ENCODE data around the gene STXBP1.

Gene STXBP1

GRCh38 chr9:127689329-127690000, 77.4 kb downstream of the STXBP1 start:
- FAIRE-seq: no peak
- DNase-seq (ENCODE audit: low spot score): no peak

GRCh38 chr9:127690735-127691134, 78.7 kb downstream of the STXBP1 start:
- DNase-seq (ENCODE audit: low spot score) (no peak), FAIRE-seq (no peak)

DNA sequence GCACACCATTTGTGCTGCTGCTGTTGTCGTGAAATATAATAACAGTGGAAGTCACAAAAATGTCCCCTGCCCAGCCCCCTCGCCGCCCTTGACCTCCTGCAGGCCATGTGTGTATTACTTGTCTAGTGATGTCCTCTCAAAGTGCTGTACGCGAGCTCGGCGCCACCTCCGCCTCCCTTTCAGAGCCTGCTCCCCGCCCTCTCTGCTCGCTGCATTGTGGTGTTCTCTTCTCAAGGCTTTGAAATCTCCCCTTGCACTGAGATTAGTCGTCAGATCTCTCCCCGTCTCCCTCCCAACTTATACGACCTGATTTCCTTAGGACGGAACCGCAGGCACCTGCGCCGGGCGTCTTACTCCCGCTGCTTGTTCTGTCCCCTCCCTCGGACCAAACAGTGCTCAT, 80.0 kb downstream of the STXBP1 start:
- DNase-seq (ENCODE audit: low spot score) (no peak), FAIRE-seq (no peak)

DNA sequence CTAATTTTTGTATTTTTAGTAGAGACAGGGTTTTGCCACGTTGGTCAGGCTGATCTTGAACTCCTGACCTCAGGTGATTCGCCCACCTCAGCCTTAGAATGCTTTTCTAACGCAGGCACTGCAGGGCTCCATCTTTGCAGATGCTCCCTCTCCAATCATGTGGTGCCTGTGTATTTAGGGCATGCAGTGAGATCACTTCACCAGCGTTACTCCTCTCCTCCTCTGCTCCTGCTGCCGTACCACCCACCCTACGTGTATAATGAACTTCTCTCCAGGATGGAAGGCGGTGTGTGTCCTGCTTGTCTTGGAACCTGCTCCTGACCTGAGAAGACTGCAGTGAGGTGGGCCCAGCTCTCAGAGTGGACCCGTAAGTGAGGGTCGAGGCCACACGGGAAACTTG, 81.1 kb downstream of the STXBP1 start:
- DNase-seq (ENCODE audit: low spot score) (no peak), FAIRE-seq (no peak)

DNA sequence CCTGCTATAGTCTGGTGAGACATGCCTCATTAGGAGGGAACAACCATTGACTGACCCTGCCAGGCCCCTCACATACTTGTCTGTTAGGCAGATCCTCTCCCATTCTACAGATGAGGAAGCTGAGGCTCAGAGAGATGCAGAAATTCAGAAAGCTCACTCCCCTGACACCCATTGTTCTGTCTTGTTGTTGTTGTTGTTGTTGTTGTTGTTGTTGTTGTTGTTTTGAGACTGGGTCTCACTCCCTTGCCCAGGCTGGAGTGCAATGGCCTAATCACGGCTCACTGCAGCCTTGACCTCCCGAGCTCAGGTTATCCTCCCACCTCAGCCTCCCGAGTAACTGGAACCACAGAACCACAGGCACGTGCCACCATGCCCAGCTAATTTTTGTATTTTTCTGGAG, 81.6 kb downstream of the STXBP1 start:
- no peak for FAIRE-seq
- no peak for DNase-seq (ENCODE audit: low spot score)

- FAIRE-seq (no peak), DNase-seq (ENCODE audit: low spot score) (no peak)
These were observed 83.0 kb downstream of the STXBP1 start for GRCh38 chr9:127694890-127695720.

GRCh38 chr9:127697575-127697974, 85.5 kb downstream of the STXBP1 start:
- FAIRE-seq: no peak
- no peak for DNase-seq (ENCODE audit: low spot score)

DNA sequence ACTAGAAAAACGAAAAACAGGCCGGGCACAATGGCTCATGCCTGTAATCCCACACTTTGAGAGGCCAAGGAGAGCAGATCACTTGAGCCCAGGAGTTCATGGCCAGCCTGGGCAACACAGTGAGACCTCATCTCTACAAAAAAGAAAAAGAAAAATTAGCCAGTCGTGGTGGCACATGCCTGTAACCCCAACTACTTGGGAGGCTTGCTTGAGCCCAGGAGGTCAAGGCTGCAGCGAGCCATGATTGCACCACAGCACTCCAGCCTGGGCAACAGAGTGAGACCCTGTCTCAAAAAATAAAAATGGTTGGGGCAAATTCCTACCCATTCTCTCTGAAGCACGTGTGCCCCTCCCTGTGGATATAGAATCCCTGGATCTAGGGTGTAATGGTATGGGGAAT, 86.3 kb downstream of the STXBP1 start:
- FAIRE-seq: no peak
- DNase-seq (ENCODE audit: low spot score): no peak

- FAIRE-seq: no peak
These were observed 87.1 kb downstream of the STXBP1 start for GRCh38 chr9:127698985-127699670.

DNA sequence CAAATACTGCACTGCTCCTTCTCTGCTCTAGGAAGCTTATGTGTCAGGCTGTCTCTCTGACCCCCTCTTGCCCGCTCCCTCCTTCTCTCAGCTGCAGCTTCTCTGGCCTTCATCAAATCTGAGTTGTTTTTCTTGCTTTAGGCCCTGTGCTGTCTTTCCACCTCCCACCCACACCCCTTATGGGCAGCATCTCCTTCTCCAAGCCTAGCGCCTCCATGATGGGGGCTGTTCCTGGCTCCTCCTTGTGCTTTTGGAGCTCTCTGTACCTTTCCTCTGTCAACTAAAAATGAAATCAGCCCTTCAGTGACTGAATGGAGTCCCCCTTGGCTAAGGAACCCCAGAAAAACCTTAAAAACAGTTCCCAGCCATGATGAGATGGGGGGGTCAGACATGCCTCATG, 88.1 kb downstream of the STXBP1 start:
- no peak for FAIRE-seq
- DNase-seq (ENCODE audit: low spot score): no peak

More at GRCh38 chr9:127698985-127699670, 87.1 kb downstream of the STXBP1 start:
- DNase-seq (ENCODE audit: low spot score): no peak

GRCh38 chr9:127700594-127701255, 88.6 kb downstream of the STXBP1 start:
- DNase-seq (ENCODE audit: low spot score): no peak
- no peak for FAIRE-seq

DNA sequence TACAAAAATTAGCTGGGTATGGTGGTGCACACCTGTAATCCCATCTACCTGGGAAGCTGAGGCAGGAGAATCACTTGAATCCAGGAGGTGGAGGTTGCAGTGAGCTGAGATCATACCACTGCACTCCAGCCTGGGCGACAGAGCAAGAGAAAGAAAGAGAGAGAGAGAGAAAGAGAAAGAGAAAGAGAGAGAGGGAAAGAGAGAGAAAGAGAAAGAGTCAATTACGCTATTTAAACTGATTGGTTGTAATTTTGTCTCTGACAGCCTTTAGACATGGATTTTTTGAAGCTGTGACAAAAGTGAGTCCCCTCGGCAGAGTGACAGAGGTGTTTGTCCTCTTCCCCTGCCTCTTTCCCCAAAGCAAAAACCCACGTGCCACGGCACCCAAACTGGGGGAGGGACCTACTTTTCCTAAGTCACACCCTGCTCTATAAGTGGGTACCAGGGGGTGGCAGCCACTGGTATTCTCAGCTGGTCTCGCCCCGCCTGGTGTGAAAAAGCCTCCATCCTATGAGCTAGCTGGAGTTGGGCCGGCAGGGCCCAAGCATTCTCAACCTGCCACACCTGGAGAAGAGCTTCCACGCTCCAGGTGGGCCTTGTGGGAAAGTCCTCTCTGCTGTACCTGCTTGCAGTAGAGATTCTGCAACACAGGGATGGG, 91.3 kb downstream of the STXBP1 start:
- no peak for FAIRE-seq
- no peak for DNase-seq (ENCODE audit: low spot score)

GRCh38 chr9:127705577-127706379, 93.7 kb downstream of the STXBP1 start:
- no peak for FAIRE-seq
- DNase-seq (ENCODE audit: low spot score): no peak

DNA sequence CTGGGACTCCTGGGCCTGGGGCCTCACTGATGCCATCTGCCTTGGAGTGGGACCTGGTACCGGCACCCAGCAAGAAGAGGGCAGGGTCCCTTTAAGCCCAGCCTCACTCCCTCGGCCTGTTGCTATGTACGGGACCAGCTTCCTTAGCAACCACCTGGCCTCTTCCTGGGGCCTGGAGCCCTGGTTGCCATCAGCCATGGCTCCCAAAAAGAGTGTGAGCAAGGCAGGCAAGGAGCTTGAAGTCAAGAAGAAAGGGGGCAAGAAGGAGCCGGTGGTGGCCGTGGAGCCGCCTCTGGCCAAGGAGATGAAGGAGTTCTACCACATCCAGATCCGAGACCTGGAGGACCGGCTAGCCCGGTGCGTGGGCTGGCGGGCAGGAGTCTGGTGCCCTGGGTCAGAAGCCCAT, 94.8 kb downstream of the STXBP1 start, which contains the start of gene CFAP157:
Gene CFAP157 (plus strand): TSS at position 153 of the 406 bp plus-strand sequence. CDS start 44 bp downstream, at position 197.
- no peak for FAIRE-seq

GRCh38 chr9:127707766-127708165, 95.7 kb downstream of the STXBP1 start:
- FAIRE-seq: no peak
- DNase-seq (ENCODE audit: low spot score): peak; percentile 31

More for the DNA sequence above, 94.8 kb downstream of the STXBP1 start, which contains the start of gene CFAP157:
- DNase-seq (ENCODE audit: low spot score): no peak

- DNase-seq (ENCODE audit: low spot score) (no peak), FAIRE-seq (no peak)
These were observed 97.0 kb downstream of the STXBP1 start for GRCh38 chr9:127708952-127709587.

- DNase-seq (ENCODE audit: low spot score): no peak
- FAIRE-seq: no peak
These were observed 98.2 kb downstream of the STXBP1 start for GRCh38 chr9:127710204-127710783.

- no peak for FAIRE-seq
- no peak for DNase-seq (ENCODE audit: low spot score)
These were observed 99.2 kb downstream of the STXBP1 start for GRCh38 chr9:127711226-127711701.

- DNase-seq (ENCODE audit: low spot score) (no peak), FAIRE-seq (no peak)
These were observed 99.8 kb downstream of the STXBP1 start for GRCh38 chr9:127711831-127712274.
